ENCODE results near the gene KCNK1. TPM values are rescaled to one million over a fixed set of nuclear protein-coding genes. Genes with fewer than 3 reads are reported as not detected.

The KCNK1 gene
- total and polyA plus RNA-seq, 2 of the 4 experiments (the other 2 are of a cell fraction), result 0.90 to 1.6 TPM

DNA sequence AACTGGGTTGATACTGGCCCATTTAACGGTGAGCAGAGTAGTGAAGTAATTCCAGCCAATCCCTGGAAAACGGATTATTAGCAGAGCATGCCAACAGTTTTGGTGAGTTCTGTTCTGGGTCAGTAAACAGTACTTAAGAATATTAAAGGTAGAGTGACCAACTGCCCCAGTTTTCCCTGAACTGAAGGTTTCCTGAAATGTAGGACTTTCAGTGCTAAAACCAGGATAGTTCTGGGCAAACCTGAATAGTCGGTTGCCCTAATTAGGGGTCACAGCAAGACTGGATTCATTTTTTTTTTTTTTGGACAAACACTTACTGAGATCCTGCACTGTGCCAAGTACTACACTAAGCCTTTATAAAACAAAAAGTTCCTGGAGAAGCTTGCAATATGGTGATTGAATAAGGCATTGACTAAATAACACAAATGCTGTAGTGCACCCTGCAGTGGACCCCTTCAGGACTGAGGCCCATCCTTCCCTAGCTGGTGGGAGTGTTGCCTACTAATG lies 75.9 kb downstream of the KCNK1 start:
- Histone ChIP-seq H2AFZ (replicated peaks; ENCODE audit: low read length, poor library complexity) (no peak overlapping the region), H3K56ac (ENCODE audit: extremely low read depth, insufficient read depth, low read length) (no peak overlapping the region), H2AK5ac (ENCODE audit: low read depth, low read length) (no peak overlapping the region), H2AK9ac (replicated peaks; ENCODE audit: low read depth, low read length, poor library complexity) (no peak overlapping the region), H3K4me2 (ENCODE audit: low read depth, low read length) (no peak overlapping the region), H4K91ac (ENCODE audit: insufficient read depth, low read depth, low read length) (no peak overlapping the region), H3K14ac (replicated peaks; ENCODE audit: low read depth, low read length) (no peak overlapping the region), H3K27ac (ENCODE audit: insufficient read depth, low read length) (no peak overlapping the region), H3K36me3 (ENCODE audit: control insufficient read depth, insufficient read depth, low read length) (no peaks in the 10 kb centered on the region), H2BK5ac (ENCODE audit: low read depth, low read length, poor library complexity, severe bottlenecking) (no peak overlapping the region), H3K79me1 (ENCODE audit: low read depth in 1 of 2, low read length in 2 of 2) (no peaks in the 10 kb centered on the region), H3K9ac (ENCODE audit: low read depth, low read length) (no peak overlapping the region), H2BK15ac (ENCODE audit: low read depth, low read length) (no peak overlapping the region), H4K5ac (ENCODE audit: low read depth, low read length) (no peak overlapping the region), H3K9me3 (ENCODE audit: control insufficient read depth, insufficient read depth, low read length) (peaks cover 9% of the 10 kb centered on the region), H4K20me1 (ENCODE audit: insufficient read depth, low read length) (no peaks in the 10 kb centered on the region), H3K9me1 (ENCODE audit: insufficient read depth, low read length) (no peaks in the 10 kb centered on the region), H3K27me3 (ENCODE audit: control insufficient read depth, insufficient read depth, low read length) (no peaks in the 10 kb centered on the region), H3K18ac (ENCODE audit: low read depth, low read length) (no peak overlapping the region), H2BK120ac (ENCODE audit: low read depth, low read length) (no peak overlapping the region), H3K4me3 (ENCODE audit: insufficient read depth, low read depth, low read length) (no peak overlapping the region), H4K8ac (ENCODE audit: low read depth in 2 of 2, low read length in 2 of 2) (no peak overlapping the region), H2BK20ac (ENCODE audit: low read depth, low read length) (no peak overlapping the region), H3K4ac (ENCODE audit: low read depth, low read length) (no peak overlapping the region), H3K23ac (ENCODE audit: low read depth, low read length) (no peak overlapping the region), H3K4me1 (ENCODE audit: control insufficient read depth, insufficient read depth, low read length) (no peaks in the 10 kb centered on the region)
- WGBS, 2 experiments (ENCODE audit: extremely low coverage in 2 of 2, insufficient read length in 1 of 2), result 40% methylated on average over 2 of the region's 3 CpGs; no CpG with 5 or more reads in 1 of the 2 experiments
- BruUV-seq (replicated peaks), result no TSS peak
- ChIA-PET CTCF (no interaction called here), POLR2A (ENCODE audit: unreplicated experiment) (no interaction called here)
- no peak for TF ChIP-seq FOS (IDR thresholded peaks at IDR 0.05; ENCODE audit: low read depth, low read length)
- no peak for TF ChIP-seq MAZ (IDR thresholded peaks at IDR 0.05; ENCODE audit: borderline replicate concordance, low read depth, low read length)
- no peak for TF ChIP-seq MAFK (IDR thresholded peaks at IDR 0.05; ENCODE audit: low read depth, low read length)
- no peak for TF ChIP-seq NFE2L2 (IDR thresholded peaks at IDR 0.05; ENCODE audit: low read depth, low read length)
- TF ChIP-seq, protein P1, sequence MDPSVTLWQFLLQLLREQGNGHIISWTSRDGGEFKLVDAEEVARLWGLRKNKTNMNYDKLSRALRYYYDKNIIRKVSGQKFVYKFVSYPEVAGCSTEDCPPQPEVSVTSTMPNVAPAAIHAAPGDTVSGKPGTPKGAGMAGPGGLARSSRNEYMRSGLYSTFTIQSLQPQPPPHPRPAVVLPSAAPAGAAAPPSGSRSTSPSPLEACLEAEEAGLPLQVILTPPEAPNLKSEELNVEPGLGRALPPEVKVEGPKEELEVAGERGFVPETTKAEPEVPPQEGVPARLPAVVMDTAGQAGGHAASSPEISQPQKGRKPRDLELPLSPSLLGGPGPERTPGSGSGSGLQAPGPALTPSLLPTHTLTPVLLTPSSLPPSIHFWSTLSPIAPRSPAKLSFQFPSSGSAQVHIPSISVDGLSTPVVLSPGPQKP (IDR thresholded peaks at IDR 0.05; ENCODE audit: borderline replicate concordance, low read depth, low read length), result no peak
- TF ChIP-seq CEBPB (IDR thresholded peaks at IDR 0.05; ENCODE audit: low read depth, low read length), result no peak
- TF ChIP-seq SMC3 (IDR thresholded peaks at IDR 0.05; ENCODE audit: low read depth, low read length), result no peak
- intact Hi-C loops (cut with micrococcal nuclease) (no loop called here), in situ Hi-C loops (cut with MboI; ENCODE audit: low sequenced_read_pairs) (no loop called here), dilution Hi-C loops (cut with HindIII; ENCODE audit: low sequenced_read_pairs, unreplicated experiment) (no loop called here)
- DNase-seq, result no peak
- ATAC-seq (ENCODE audit: low read depth), result no peak

All from IMR-90 (cell line).